Stimulated activated CD4-positive, alpha-beta T cell treated with anti-CD3 and anti-CD28 coated beads, Interleukin-4, amount 100 ng/mL, for 48 hours (primary cell): ENCODE results near the gene MAMSTR.

Experiments
- DNase-seq, 2 donors: peaks; one replicate each; pipeline ENCODE4 v3.0.0-alpha.2; 2020; ENCODE audit warnings: low read depth in 2 of 2

MAMSTR gene

GRCh38 chr19:48746738-48747575 lies 27.4 kb upstream of the MAMSTR start, which contains the start of gene IZUMO1:
IZUMO1 (minus strand) TSS chr19:48746909; CDS start chr19:48745859, 1,050 bp downstream.
- peak; percentile 41 to 43 for DNase-seq

GRCh38 chr19:48746110-48746509 lies 26.6 kb upstream of the MAMSTR start:
- no peak for DNase-seq

DNA sequence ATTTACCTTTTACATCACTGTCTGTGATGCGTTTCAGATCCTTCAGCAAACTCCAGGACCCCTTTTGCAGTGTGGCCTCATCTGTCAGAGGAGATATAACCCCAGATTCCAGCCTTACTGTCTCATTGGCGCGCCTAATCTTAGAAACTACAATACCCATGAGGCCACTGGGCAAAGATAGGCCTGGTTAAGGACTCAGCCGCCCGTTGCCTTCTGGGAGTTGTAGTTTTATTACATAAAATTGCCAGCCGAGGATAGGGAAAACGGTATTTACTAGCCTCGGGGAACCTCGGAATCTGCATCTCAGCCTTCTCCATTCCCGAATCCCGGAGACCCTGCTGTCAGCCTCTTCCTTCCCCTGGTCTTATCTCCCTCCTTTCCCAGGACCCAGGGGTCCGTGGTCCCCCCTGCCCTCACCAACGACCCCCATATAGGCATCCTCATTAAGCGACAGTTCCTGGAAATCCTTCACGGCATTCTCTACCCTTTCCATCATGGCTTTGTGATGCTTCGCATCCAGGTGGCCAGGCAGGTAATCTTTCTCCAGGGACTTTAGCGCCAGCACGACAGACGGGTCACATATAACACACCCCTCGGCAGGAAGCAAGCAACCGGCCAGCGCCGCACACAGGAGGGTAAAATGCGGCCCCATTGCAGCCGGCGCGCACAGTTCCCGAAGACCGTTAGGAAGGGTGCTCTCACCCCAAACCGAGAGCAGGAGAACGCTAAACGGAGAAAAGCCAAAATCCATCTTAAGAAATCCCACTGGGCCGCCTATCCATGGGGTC lies 25.9 kb upstream of the MAMSTR start:
- DNase-seq: peak; percentile 43 to 50

- no peak for DNase-seq
Observed at GRCh38 chr19:48742096-48742495, 22.6 kb upstream of the MAMSTR start.

- peak in 1 of 2 donors; percentile 60 for DNase-seq
Observed at GRCh38 chr19:48741129-48741999, 21.8 kb upstream of the MAMSTR start.

DNA sequence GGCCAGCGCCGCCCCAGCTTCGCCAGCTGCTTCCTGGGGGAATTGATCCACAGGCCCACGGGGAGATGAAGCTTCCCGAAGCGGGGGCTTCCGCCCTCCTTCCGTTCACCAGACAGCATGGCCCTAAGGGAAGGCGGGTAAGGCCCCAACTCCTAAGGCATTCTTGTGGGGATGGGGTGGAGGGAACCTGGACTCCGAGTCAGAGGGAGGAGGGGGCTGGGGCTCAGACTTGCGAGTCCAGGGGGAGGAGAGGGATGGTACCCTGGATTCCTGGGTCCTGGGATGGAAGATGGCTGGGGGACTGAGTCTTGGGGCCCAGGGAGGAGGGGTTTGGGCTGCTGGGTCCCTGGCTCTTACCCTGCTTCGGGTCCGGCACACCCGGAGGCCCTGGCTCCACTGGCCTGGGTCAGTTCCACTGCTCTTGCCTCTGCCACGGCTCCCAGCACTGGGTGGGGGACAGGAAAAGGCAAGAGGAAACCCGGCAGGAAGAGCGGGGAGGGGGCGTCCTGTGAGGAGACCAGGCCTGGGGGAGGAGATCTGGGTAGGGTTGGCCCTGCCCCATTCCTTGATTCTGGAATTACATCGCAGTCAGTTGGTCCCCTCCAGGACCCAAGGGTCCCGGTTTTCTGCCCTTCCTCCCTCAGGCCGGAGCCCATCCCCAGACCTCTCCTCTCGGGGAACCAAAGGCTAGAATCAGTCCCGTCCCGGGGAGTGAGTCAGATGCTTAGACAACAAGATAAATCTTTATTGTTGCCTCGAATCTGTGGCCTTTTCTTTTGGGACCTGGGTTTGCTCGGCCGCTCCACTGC lies 20.8 kb upstream of the MAMSTR start, which contains the start of gene RASIP1:
Gene RASIP1, minus strand, starts transcription at position 447 of the 809 bp plus-strand sequence. Its CDS starts 328 bp downstream, at position 119.
- DNase-seq: no peak

DNA sequence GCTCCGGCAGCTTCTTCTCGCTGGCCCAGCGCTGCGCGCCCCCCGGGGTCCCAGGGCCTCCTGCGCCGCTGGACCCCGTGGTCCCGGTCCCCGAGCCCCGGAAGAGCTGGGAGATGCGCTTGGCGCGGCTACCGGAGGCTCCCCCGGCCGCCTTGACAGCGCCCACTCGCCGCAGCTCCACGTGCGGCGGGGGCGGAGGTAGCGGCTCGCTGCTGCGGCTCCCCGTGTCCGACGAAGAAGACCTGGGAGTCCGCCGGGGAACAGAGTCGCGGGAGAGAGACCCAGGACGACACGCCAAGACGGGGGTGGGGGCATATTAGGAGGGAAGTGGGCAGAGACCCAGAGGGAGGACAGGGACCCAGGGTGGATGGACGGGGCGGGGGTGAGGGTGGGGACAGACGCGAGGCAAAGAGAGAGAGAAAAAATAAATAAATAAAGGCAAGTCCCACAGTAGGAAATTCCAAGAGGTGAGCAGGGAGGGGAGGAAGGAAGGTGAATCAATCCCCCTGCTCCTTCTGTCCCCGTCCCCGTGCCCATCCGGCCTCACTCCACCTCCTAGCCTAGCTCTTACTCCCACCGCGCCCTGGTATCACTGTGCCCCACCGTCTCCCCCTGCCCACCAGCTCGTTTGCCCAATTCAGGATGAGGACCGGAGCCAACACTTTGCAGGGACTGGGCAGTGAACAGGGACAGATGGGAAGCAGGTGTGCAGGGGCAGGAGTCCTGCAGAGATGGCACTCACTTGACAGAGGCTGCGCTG lies 20.1 kb upstream of the MAMSTR start:
- DNase-seq: no peak

DNA sequence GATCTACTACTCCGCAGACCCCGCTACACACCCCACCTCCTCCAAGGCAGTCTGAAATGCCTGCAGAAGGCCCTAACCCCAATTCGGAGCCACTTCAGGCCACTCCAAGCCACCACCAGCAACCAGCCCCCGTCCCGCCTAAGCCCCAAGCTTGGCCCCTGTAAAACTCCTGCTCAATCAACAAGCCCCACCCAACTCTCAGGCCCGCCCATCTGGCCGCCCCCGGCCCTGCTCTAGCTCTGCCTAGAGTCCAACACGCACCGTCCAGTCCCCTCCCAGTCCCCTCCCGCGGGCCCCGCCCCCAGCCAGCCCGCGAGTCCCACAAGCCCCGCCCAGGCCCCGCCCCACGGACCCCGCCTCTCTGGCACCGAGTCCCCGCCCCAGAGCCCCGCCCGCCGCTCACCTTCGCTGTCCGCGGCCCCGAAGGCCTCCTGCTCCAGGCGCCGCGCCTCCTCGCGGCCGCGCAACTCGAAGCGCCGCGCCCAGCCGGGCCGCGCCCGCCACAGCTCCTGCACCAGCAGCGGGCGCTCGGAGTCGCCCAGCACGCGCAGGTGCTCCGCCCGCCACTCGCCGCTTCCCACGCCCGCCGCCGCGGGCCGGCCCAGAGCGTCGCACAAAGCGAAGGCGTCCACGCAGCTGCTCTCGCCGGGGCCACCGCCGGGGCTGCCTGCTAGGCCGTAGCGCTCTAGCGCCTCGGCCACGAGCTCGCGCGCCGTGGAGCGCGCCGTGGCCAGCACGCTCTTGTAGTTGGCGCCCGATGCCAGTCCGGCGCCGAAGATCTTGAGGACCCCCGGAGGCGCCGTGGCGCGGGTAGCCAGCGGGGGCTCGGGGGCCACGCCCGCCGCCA lies 19.3 kb upstream of the MAMSTR start:
- peak; percentile 94 to 99 for DNase-seq

DNA sequence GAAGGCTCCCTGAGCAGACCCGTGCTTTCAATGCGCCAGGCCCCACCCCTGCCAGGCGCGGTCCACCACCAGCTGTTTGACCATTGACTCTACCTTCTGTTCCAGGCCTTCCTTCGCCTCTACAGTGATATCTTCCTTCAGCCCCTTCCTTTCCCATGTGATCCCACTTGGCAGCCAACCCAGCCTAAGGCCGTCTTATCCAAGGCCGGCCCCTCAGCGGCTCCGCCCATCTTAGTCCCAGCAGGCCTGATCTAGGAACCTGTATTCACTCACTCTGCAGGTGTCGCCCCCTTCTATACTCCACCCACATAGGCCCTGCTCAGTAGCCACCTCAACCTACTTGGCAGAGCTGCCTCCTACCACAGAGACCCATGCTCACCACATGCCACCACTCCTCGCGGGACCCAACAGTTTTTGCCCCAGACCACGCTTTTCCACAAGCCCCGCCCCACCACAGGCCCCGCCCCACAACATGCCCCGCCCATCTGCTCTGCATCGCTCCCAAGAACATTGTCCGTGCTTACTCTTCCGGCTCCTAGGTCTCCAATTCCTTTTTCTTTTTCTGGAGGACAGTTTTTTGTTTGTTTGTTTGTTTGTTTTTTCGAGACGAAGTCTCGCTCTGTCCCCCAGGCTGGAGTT lies 18.0 kb upstream of the MAMSTR start:
- no peak for DNase-seq

DNA sequence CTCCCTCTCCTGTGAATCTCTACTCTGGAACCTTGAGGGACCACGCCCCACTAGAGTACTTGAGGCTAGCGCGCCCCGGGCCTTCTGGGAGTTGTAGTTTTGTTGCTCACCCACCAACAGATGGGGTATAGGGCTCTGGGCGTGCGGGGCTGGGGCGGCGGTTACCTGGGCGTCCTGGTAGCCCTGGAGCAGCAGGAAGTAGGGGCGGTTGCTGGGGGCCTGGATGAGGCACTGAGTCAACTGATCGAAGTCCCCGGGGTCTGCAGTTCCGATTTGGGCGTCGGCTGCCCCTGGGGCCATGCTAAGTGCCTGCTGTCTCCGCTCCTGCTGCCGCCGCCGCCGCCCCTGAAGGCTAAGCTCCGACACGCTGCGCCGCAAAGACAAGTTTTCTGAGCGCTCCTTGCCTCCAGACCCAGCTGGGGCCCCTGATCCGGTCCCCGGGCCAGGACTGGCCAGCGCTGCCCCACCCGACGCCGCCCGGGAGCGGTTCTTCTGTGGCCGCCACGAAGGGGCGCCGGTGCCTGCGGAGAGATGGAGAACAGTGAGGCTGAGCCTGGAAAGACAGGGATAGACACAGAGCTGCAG lies 15.6 kb upstream of the MAMSTR start:
- no peak for DNase-seq

DNA sequence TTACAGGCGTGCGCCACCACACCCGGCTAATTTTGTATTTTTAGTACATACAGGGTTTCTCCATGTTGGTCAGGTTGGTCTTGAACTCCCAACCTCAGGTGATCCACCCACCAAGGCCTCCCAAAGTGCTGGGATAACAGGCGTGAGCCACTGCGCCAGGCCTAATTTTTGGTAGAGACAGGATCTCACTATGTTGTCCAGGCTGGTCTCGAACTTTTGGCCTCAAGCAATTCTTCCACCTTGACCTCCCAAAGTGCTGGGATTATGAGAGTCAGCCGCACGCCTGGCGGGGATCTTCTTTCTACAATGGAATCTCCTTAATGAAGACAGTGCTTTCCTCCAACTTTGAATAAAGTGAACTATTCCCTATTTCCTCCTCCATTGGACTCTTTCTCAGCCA lies 15.1 kb upstream of the MAMSTR start:
- DNase-seq: no peak

DNA sequence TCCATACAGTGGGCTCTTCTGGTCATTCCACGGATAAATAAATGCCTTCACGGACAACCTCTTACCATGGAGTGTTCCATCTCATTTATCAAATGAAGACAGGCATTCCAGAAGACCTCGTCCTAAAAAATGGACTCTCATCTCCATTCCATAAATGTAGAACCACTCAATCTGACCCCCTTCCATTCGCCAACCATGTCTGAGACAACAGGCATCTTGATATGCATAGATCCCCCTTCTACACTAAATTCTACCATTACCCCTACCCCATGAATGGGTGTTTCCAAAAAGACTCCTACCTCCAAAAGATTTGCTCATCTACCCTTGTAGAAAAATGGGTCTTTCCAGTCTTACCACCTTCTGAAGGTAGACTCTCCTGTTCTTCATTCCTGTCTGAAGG lies 11.9 kb upstream of the MAMSTR start:
- no peak for DNase-seq

- DNase-seq: no peak
Observed at GRCh38 chr19:48728911-48729664, 9.6 kb upstream of the MAMSTR start.

DNA sequence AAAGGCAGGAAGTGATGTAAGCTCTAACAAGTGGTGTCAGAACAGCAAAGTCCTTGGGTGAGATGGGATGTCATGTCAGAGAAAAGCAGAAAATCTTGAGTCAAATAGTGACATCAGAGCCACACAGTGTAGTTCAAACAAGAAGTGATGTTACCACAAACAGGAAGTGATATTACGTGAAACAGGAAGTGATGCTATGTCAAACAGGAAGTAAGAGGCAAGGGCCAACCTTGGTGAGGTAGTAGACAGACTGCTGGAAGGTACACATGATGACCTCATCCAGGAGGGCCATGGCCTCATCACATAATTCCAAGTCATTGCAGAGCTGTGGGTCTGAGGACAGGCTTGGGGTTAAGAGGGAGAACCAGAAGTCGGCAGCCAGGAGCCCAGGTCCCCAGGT lies 7.0 kb upstream of the MAMSTR start:
- DNase-seq: no peak

DNA sequence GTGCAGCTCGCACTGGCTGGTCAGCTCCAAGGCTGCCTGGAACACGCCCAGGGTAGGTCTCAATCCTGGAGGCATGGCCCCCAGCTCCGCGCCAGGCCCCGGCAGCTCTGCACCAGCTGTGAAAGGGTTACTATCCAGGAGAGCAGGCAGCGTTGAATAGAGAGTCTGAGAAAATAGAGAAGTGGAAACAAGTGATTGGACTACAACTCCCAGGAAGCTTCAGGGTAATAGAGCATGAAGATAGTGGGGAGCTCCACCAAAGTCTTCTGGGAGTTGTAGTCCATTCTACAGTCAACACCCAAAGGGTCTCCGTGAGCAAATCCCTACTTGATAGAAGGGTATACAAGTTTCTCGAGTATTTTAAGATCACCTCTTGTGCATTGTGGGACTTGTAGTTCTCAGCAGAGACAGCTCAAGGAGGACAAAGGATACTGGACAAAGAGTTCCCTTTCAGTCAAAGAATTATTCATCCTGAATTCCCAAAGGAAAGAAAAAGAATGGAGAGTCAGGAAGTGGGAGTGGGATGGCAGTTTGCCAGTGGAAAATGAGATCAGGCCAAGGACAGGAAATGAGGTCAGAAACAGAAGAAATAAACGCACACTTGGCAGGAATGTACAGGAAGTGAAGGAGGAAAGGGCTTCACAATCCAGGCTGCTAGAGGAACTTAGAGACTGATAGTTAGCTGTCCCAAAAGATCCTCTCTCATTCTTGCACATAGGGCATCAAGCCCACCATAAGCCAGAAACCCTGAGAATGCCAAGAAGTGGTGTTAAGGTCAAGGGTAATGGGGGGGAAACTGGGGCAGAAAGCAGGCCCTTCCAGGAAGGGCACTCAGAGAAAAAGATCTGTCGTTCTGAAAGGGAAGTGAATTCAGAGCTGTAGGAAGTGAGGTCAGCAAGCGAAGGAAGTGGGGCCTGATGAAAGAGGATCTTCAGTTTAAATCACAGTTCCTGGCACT lies 5.5 kb upstream of the MAMSTR start:
- DNase-seq: no peak

DNA sequence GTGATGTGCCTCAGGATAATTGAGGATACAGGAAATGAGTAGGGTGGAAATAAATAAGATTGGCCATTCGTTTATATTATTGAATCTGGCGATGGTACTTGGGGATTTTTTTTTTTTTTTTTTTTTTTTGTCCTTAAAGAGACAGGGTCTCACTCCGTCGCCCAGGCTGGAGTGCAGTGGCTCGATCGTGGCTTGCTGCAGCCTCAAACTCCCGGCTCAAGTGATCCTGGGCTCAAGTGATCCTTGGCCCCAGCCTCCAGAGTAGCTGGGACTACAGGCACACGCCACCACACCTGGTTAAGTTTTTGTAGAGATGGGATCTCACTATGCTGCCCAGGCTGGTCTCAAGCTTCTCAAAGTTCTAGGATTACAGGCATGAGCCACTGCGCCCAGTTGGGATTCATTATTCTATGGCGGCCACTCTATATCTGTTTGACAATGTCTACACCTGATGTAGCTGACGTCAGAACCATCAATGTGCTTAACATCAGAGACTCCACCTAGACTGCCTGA lies 2.7 kb upstream of the MAMSTR start:
- no peak for DNase-seq
